Epithelial cell of prostate (primary cell): Measurements from ENCODE around the gene RPUSD1.

ENCODE experiments used
- DNase-seq: peaks from one replicate; pipeline ENCODE4 v3.0.0-alpha.2; 2011; ENCODE audit warnings: low read depth, low spot score
- H3K27ac ChIP-seq: fragments of 450-650 bp; 2 replicates; pipeline ENCODE4 v1.5.1; 2017; ENCODE audit warnings: mild to moderate bottlenecking

Gene RPUSD1

DNA sequence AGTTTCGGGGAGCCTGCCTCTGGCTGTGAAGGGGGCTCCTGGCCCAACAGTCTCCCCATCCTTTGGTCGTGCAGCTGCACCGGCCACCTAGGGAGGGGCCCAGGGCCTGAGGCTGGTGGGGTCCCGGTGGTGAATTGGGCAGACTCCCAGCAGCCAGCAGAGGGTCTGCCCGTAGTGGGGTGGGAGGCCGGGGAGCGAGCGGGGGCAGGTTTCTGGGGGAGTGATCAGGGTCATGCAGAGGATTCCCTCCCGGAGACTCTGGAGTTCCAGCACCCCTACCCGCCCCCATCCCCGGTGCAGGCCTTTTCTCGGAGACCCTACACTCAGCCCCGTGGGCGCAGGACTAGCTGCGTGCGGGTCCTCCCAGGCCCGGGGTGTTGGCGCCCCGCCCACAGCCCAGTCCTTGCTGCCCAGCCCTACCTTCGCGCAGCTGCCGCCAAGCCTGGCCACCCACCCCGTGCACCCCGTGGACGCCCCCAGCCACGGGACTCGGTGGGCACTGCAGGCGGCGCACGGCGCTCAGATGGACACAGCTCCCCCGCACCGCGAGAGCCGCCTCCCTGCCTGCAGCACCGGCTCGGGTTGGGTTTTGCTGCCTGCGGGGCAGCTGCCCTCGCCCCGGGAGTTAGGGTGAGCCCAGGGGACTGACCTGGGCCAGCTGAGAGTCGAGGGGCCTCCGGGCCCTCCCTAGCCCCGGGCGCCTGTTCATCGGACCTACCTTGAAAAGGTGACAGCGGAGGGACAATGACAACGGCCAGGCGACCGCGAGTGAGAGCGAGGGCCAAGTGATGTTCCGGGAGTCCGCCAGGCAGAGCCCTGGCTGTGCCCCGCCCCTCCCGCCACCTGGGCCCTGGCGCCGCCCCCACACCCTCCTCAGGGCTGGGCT, 12.0 kb upstream of the RPUSD1 start, which contains the start of gene GNG13:
Gene GNG13, minus strand, starts transcription at position 787 of the 886 bp plus-strand sequence. CDS start 1,657 bp downstream, outside the sequence.
- H3K27ac ChIP-seq, result no peak within 1 kb of the TSS
- DNase-seq, result no peak

GRCh38 chr16:799111-799947, 11.1 kb upstream of the RPUSD1 start:
- H3K27ac ChIP-seq, result no peak overlapping the region
- DNase-seq, result no peak

DNA sequence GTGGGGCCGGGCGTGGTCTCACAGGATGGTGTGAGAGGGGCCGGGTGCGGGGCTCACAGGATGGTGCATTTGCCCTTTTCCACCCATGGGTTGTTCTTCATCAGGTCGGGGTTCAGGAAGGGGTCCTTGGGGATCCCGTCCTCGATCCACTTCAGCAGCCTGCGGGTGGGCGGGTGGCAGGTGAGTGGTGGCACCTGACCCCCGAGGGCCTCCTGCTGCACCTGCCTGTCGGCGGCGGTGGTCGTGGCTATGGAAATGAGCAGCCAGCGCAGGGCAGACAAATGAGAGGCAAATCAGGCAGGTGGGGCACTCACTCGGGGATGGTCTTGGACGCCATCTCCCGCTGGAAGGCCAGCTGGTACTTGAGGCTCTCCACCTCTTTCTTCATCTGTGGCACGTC, 10.5 kb upstream of the RPUSD1 start:
- no peak for DNase-seq
- H3K27ac ChIP-seq, result no peak overlapping the region

GRCh38 chr16:797686-798085, 9.5 kb upstream of the RPUSD1 start:
- no peak overlapping the region for H3K27ac ChIP-seq
- DNase-seq, result no peak

DNA sequence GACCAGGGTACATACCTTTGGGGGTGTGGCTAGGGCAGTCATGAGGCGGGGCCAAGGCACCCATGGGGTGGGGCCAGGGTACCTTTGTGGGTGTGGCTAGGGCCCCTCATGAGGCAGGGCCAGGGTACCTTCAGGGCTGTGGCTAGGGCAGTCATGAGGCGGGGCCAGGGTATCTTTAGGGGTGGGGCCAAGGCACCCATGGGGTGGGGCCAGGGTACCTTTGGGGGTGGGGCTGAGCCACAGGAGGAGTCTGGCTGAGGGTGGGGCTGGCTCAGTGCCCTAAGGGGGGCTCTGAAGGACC, 8.9 kb upstream of the RPUSD1 start:
- H3K27ac ChIP-seq, result no peak overlapping the region
- no peak for DNase-seq

- H3K27ac ChIP-seq, result no peak overlapping the region
- DNase-seq, result no peak
Measured at GRCh38 chr16:796296-797119, 8.3 kb upstream of the RPUSD1 start.

- DNase-seq, result peak; percentile 43
Measured at GRCh38 chr16:795580-796229, 7.5 kb upstream of the RPUSD1 start.

GRCh38 chr16:794853-795466, 6.8 kb upstream of the RPUSD1 start:
- no peak for DNase-seq
- H3K27ac ChIP-seq, result no peak overlapping the region

More at GRCh38 chr16:795580-796229, 7.5 kb upstream of the RPUSD1 start:
- H3K27ac ChIP-seq, result no peak overlapping the region

DNA sequence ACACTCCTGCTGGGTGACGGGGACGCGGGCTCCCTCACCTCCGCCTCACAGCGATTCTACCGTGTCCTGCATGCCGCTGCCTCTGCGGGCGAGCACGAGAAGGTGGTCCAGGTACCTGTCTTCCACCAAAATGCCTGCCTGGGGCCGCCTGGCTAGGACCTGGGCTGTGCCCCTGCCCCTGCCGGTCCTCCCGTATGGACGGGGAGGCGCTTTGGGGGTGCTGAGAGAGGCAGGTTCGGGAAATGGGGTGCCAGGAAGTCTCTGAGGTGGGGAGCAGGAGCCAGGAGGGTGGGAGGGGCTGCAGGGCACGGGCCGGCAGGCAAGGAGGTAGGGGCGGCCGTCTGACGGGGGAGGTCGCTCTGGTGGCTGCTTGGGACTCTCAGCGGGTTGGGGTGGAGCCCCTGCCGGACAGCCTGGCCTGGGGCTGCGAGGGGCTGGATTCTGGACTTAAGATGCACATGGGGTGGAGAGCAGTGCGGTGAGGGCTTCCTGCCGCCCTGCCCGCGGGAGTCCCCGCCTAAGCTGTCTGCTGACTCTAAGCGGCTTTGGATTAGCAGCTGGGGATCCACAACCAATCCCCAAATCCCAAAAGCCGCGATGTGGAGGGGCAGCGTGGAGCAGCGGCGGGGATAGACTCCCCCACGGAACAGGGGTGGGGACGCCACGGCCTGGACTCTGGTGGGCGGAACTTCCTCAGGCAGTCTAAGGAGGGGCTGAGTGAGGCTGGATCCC, 6.1 kb upstream of the RPUSD1 start:
- H3K27ac ChIP-seq, result no peak overlapping the region
- no peak for DNase-seq

GRCh38 chr16:793414-793813, 5.2 kb upstream of the RPUSD1 start:
- H3K27ac ChIP-seq, result no peak overlapping the region
- DNase-seq, result no peak

DNA sequence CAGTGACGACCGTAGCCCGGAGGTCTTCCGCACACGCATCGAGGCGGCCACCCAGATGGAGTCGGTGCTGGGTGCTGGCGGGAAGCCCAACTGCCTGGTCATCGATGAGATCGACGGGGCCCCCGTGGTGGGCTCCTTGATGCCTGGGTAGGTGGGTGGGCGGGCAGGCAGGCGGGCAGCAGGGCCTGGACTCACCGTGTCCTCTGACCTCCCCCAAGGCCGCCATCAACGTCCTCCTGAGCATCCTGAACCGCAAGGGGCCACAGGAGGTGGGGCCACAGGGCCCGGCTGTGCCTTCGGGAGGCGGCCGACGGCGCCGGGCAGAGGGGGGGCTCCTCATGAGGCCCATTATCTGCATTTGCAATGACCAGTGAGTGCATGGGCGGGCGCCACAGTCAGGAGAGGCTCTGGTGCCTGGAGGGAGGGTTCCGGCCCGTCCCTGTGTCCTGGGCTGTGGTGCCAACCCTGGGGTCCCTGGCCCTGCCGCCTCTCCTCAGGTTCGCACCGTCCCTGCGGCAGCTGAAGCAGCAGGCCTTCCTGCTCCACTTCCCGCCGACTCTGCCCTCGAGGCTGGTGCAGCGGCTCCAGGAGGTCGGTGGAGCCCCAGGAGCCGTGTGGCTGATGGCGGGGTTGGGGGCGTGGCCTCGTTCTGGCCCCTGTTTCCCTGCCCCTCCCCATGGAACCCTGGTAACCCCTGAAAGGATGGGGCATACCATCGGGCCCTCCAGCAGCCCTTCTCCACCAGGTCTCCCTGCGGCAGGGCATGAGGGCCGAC, 4.2 kb upstream of the RPUSD1 start:
- DNase-seq, result no peak
- no peak overlapping the region for H3K27ac ChIP-seq

DNA sequence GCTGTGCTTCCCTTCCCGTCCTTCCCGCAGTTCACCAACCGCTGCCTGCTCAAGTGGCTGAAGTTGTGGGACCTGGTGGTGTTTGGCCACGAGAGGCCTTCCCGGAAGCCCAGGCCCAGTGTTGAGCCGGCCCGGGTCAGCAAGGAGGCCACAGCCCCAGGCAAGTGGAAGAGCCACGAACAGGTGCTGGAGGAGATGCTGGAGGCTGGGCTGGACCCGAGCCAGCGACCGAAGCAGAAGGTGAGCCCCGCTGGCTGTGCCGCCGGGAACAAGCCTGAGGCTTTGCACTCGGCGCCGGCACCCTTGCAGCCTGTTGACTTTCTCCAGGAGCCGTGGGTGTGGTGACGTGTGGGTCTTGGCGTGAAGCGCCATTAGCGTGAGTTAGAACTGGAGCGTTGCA, 3.0 kb upstream of the RPUSD1 start:
- no peak overlapping the region for H3K27ac ChIP-seq
- DNase-seq, result no peak

GRCh38 chr16:790086-790485, 1.9 kb upstream of the RPUSD1 start:
- no peak for DNase-seq

GRCh38 chr16:789191-789850, 1.1 kb upstream of the RPUSD1 start:
- no peak for DNase-seq
- H3K27ac ChIP-seq, result no peak overlapping the region

More at GRCh38 chr16:790086-790485, 1.9 kb upstream of the RPUSD1 start:
- H3K27ac ChIP-seq, result no peak overlapping the region

- DNase-seq, result peak; percentile 56
- H3K27ac ChIP-seq, result no peak within 1 kb of the TSS
Measured at GRCh38 chr16:788399-789126, 382 bp upstream of the RPUSD1 start, which contains the start of gene CHTF18. Gene CHTF18 (plus strand): TSS chr16:788620. CDS start chr16:788685, 65 bp downstream.

DNA sequence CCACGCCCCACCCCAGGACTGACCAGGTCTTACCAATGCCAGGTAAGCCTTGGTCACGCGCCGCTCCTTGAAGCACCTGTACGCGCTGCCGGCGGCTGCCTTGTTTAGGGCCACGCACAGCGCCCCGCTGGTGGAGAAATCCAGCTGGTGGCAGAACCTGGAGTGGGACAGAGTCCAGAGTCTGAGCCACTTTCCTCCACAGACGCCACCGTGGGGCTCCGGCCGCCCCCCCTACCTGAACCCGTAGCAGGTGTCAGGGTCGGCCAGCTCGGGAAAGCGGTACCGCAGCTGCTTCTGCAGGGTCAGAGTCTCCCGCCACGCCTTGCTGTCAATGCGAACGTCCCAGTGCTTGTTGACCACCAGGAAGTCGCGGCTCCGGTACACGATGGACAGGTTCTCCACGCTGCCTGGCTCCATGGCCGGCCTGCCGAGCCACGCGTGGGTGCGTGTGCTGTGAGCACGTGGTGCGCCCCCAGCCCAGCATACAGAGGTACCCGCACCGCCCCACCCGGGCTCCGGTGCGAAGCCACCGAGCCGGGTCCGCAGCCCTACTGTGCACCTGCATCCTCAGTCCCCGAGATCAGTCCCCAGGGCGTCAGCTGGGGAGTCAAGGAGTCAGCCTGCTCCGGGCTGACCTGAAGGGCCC, 737 bp downstream of the RPUSD1 start:
- H3K27ac ChIP-seq, result no peak overlapping the region
- no peak for DNase-seq
